GM23248 (cell line): Measurements from ENCODE around the gene C18orf63.

Source experiments
- EZH2 ChIP-seq: fragments of 200-600 bp; sonication (generic); IDR thresholded peaks from 2 replicates; pipeline ENCODE4 v1.6.1; 2018; ENCODE audit warnings: antibody characterized with exemption, mild to moderate bottlenecking; ENCODE audit not compliant: insufficient read depth, poor library complexity, severe bottlenecking
- EZH2phosphoT487 ChIP-seq: fragments of 200-600 bp; sonication (generic); IDR thresholded peaks from 2 replicates; pipeline ENCODE4 v1.6.1; 2018; ENCODE audit warnings: antibody characterized with exemption, moderate library complexity, mild to moderate bottlenecking, low read depth; ENCODE audit not compliant: insufficient read depth

DNA sequence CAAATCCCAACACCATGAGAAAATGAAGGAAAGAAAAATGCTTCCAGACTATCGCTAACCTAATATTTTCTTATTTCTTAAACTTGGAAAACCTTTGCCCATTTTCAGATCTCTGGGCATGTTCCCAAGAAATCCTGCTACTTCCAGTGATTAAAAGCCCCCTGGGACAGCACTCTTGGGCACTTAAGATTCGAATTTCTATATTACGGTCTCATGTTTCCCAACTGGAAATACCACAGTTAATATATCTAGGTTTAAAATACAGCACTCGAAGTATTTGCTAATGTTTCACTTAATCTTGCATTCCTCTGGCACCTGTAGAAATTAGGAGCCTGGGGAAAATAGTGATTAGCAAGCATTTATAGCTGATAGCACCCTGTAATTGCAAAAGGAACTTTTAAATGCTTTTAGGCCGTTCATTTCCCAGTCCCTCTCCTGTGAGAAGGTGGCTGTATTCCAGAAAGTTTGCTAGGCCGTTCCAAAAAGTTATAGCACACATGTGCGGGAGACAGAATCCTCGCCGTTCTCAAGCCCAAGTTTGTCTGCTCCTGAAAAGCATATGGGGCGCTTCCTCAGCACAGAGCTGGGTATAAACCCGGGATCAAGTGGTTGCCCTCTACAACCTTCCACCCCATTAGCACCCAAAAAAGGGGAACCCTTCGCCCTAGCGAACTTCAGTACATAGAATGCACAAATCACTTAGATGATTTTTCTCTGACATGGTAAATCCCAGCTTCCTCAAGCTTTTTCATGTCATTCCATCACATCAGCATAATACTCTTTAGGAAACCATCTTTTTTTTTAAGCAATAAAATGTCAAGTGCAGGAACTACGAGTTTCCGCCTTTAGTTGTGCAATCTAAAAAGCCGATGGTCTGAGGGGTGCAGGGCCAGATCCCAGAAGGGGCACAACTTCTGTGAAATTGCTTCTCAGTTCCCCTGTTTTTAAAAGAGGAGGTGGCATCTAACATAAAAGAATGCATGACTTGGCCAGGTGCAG, 80.8 kb downstream of the C18orf63 start:
- TF ChIP-seq EZH2 = no peak
- no peak for TF ChIP-seq EZH2phosphoT487
